ENCODE data around the gene SLC2A9. TPM values are rescaled to one million over a fixed set of nuclear protein-coding genes. Genes with fewer than 3 reads are reported as not detected.

The SLC2A9 gene
- total and polyA plus RNA-seq, 2 of the 8 experiments (the other 6 are each of a cell fraction or from before 2014, with no cell fraction given): 0.20 to 0.26 TPM

GRCh38 chr4:10009861-10010500 is 11.3 kb downstream of the SLC2A9 start (continued):
- TF ChIP-seq RNF2 (IDR thresholded peaks at IDR 0.05; ENCODE audit: borderline replicate concordance, low read depth, low read length, missing control alignments, poor library complexity, severe bottlenecking) (no peak), SIX5 (IDR thresholded peaks at IDR 0.05; ENCODE audit: low read depth, low read length) (no peak)
